Left lobe of liver (tissue), 2 donors: ENCODE data around the gene CTNNBL1. TPM values are rescaled to one million over a fixed set of nuclear protein-coding genes. Genes with fewer than 3 reads are reported as not detected.
"Not testable (repeated sequence)": the region's sequence is repeated elsewhere in the genome, so short reads cannot be mapped to it uniquely, and the experiment has no call there.

Source experiments
- ATAC-seq: fragments of 200-7000 bp; cut with Tn5 transposase; one replicate; pipeline ENCODE4 v1.9.1; 2020; ENCODE audit warnings: mild to moderate bottlenecking, moderate library complexity
- DNase-seq: peaks from one replicate; pipeline ENCODE4 v3.0.0-alpha.2; 2020; ENCODE audit warnings: low spot score
- total RNA-seq: library from RNA; stranded (reverse); gene quantifications from one replicate; pipeline ENCODE4 v1.2.1, GENCODE V29; 2021
- donor health status: DM: no; HTN: no; CAD: no; lungs with moderate emphysema.
- donor health status: DM: no; HTN: yes; CAD: no.

CTNNBL1 gene
- total RNA-seq, 1 donor from 2014 or later = 41.4 TPM

DNA sequence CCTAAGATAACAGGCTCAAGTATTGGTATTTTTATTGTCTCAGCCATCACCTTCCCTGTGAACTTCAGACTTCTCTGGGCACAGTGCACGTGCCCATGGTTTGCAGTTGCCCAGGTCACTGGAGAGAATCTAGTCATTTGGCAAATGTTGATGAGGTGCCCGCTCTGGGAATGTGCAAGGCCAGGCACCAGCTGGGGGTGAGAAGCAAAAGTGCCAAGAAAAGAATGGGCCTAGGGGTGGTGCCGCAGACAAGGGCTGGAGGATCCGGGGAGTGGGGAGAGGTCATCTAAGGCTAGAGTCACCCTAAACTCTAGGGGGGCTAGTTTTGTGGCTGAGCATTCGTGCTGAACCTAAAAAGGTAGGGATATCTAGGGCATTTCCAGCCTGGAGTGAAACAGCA is 152.0 kb downstream of the CTNNBL1 start:
- DNase-seq = no peak
- ATAC-seq = peak; percentile 28

GRCh38 chr20:37846573-37846972 is 152.7 kb downstream of the CTNNBL1 start:
- ATAC-seq = no peak

GRCh38 chr20:37848706-37849105 is 154.9 kb downstream of the CTNNBL1 start:
- no peak for ATAC-seq

More at GRCh38 chr20:37846573-37846972, 152.7 kb downstream of the CTNNBL1 start:
- DNase-seq = no peak

GRCh38 chr20:37849156-37849555 is 155.3 kb downstream of the CTNNBL1 start:
- ATAC-seq (no peak), DNase-seq (no peak)

More at GRCh38 chr20:37848706-37849105, 154.9 kb downstream of the CTNNBL1 start:
- no peak for DNase-seq

DNA sequence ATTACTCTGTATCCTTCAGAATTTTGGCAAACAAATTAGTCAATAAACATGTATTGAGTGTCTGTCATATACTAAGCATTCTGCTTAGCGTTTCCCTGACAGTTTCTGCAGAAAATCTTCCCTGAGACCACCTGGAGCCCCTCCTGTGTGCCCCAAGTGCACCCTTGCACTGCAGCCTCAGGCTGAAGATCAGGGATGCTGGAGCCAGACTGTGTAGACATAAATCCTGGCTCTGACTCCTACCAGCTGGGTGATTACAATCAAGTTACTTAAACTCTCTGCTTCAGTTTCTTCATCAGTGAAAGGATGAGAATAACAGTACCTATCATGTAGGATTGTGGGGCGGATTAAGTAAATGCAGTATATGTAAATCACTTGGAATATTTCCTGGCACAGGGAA is 155.7 kb downstream of the CTNNBL1 start:
- ATAC-seq (no peak), DNase-seq (no peak)

GRCh38 chr20:37850036-37850592 is 156.3 kb downstream of the CTNNBL1 start:
- no peak for DNase-seq
- no peak for ATAC-seq

GRCh38 chr20:37850724-37851355 is 157.0 kb downstream of the CTNNBL1 start:
- no peak for DNase-seq
- no peak for ATAC-seq

GRCh38 chr20:37852666-37853065 is 158.8 kb downstream of the CTNNBL1 start:
- DNase-seq (no peak), ATAC-seq (no peak)

GRCh38 chr20:37853823-37854375 is 160.1 kb downstream of the CTNNBL1 start:
- no peak for DNase-seq
- ATAC-seq = no peak

DNA sequence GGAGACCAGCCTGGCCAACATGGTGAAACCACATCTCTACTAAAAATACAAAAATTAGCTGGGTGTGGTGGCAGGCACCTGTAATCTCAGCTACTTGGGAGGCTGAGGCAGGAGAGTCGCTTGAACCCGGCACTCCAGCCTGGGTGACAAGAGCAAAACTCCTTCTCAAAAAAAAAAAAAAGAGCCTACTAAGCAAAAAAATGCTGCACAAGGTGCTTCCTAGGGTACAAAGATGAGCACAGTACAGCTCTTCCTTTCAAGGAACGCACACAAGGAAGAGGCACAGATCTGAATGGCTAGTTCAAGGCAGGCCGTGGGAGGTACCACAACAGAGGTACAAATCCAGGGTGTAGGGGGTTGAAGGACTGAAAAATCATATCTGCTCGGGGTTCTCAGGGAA is 162.2 kb downstream of the CTNNBL1 start:
- DNase-seq, ATAC-seq: not testable (repeated sequence)

DNA sequence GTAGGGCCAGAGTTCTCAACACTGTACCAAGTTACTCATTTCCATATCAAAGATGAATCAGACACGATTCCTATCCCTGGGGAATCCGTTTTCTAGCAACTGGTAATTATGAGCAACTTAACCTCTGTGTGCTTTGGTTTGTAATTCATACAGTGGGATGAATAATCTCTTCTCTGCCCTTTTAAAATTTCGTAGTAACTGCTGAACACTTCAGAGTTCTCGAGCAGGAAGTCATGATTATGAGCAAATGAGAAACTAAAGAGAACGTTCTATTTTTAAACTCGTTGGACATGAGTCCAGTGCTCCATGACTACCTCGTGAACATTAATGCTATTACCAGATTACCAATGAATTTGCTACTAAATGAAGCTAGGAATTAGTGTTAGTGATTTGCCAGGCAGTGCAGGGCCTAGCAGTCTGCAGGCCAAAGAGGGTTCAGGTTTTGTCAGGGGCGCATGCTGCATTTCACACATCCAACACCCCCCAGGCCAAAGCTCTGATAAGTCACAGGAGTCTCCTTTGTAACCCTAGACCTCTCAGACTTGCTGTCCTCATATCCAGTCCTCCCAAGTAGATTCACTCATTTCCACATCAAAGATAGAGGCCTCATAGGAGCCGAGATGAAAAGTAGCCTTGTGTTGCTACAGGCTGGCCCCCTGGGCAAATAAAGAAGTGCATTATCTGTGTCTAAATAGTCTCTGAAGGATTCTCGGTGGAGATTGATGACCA is 163.3 kb downstream of the CTNNBL1 start:
- ATAC-seq = no peak

DNA sequence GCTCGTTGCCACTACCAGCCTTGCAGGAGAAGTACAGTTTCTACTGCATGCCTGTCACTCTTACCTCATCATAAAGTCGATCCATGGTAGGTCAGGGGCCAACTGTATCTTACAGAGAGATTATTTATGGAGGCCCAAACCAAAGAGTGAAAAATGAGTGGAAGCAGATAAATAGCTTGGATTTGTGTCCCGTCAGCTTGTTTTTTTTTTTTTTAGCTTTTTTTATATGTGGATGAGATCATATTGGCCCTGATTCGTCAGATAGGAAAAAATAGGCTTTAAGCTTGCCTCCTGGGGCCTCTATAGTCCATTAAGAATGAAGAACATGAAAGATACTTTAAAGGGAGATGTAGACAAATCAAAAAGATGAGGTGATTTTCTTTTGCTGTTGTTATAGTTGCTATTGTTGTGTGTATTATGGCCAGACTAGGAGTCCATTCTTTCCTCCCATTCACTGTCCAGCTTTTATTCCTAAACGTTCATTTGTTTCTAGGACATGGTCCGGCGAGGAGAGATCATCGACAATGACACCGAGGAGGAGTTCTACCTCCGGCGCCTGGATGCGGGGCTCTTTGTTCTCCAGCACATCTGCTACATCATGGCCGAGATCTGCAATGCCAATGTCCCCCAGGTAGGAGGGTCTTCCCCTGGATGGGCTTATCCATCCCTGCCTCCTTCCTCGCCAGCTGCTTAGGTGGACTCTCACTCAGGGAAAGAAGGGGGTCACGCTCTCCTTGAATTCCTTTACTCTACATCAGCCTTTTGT is 165.8 kb downstream of the CTNNBL1 start:
- DNase-seq (no peak), ATAC-seq (no peak)

More for the DNA sequence above, 163.3 kb downstream of the CTNNBL1 start:
- no peak for DNase-seq

DNA sequence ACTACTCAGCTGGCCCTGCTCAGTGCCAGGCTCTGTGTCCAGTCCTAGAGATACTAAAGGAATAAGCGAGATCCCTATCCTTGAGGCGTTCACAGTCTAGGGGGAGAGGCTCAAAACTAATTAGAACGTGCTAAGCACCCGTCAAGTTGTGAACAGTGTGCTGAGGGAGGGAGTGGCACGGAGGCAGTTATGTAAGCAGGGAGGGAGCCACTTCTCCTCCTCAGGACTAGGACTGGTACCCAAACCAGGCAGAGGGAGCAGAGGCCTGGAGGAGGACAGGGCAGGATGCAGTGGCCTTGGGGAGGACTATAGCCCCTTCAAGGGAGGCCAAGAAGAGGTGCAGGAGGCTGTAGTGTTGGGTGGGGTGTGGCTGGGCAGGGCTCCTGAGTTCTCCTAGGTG is 169.5 kb downstream of the CTNNBL1 start:
- ATAC-seq (no peak), DNase-seq (no peak)

- ATAC-seq = no peak
- no peak for DNase-seq
These were observed 170.5 kb downstream of the CTNNBL1 start for GRCh38 chr20:37864298-37864697.

DNA sequence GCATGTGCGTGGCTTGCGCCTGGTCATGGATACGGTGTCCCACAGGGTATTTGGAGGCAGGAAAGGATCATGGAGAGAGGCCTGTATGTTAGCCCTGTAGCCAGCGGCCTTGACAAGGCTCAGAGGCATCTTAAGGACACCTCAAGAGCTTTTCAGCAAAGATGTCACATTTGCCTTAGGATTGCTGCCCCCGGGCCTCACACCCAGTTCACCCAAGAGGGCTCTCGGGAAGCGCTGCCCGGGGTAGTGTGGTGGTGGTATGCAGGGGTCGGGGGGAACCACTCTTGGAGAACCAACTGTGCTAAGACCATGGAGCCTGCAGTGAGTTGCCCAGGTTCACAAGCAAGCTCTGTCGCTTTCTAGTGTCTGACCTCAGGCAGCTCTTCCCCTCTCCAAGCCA is 172.2 kb downstream of the CTNNBL1 start:
- no peak for DNase-seq

DNA sequence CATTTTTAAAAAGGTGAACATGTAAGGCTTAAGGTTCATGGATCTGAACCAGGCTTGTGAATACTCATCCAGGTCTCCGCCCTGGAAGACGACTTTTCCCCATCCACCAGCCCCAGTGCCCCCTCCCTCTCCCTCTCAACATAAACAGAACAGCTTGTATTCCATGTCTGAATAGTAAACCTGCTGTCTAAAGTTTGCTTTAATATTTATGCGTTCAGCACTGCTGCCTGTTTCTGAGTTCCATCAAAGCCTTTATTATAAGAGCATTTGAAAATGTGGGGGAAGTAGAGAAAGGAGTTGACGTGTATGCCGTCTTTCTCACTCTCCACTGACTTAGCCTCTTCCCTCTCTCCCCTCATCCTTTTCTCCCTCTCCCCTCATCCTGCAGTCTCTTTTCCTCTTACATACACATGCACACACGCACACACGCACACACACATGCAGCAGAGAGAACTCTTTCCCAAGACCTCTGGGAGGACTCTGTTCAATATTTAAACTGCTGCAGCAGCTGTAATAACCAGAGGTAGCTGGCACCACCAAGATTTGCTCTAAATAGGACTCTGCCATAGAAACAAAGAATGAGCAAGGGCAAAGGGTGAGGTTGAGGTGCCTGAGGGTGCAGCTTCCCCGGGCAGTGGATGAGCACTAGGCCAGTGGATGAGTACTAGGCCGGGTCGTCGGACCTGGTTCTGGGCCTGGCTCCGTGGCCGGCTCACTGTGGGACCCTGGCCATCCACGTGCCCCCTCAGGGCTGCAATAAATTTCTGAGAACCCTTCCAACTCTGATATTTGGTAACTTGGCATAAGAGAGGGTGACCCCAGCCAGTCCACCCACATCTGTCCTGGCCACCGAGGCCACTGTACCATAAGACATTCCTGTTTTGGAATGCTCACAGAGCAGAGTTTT is 173.7 kb downstream of the CTNNBL1 start:
- ATAC-seq = peak; percentile 91
- peak; percentile 60 for DNase-seq

More for the DNA sequence above, 172.2 kb downstream of the CTNNBL1 start:
- ATAC-seq = no peak

DNA sequence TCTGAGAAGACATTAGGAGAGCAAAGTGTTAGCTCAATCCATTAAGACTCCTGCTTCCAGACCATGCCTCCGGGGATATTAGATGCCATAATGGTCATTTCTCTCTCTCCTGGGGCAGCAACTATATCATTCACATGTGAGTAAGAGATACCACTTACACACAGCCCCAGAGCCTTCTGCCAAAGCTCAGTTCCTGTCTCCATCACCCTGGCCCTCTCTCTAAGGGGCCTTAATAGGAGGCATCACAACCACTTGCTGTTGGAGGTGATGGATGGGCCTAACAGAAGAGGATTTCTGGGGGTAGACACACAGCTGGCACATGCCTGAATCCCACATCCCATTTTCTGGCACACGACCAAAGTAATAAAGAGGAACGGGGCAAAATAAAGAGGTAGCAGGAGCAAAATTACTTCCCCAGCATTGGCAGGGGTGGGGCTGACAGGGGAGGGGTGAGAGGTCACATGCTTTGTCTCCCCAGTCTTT is 175.1 kb downstream of the CTNNBL1 start:
- ATAC-seq = no peak
- no peak for DNase-seq

DNA sequence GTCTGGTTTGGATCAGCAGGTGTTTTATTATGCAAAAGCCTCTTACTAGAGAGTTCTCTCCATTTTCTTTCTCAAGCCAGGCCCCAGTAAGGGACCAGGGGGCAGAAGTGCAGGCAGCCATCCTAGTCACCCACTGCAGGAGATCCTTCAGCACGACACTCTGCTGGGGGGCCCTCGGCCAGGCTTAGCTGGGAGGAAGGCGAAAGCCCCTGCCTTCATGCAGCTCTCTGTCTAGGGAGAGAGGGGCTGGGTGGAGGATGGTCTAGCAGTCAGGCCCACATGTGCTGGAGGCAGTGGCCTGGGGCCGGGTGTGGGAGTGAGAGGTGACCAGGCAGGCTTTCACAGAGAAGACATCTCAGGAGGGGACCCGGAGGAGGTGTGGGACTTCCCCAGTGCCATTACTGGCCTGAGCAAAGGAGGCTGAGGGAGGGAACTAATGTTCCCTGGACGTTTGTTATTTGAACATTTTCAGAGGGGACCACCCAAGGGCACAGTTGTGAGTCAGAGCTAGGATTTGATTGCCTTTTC is 175.6 kb downstream of the CTNNBL1 start:
- ATAC-seq = no peak
- no peak for DNase-seq

DNA sequence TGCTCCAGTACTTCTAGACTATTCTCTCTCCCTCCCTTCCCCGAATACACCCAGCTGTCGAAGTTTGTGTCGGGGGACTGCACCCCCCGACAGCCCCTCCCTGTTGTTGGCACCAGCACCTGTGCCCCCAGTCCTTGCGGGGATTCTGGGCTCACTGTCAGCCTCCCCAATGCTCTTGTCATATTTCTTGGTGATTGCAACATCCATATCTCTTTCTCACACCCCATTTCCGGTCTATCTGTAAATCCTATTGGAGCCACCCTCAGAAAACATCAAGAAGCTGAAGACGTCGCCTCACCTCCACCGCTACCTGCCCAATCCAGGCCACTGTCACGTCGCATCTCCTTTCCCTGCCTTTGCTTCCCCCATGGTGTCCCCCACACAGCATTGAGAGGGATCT is 176.5 kb downstream of the CTNNBL1 start:
- no peak for DNase-seq
- no peak for ATAC-seq

GRCh38 chr20:37871751-37872150 is 177.9 kb downstream of the CTNNBL1 start:
- DNase-seq = no peak
- ATAC-seq = no peak
